ACC112 (cell line): Measurements from ENCODE around the gene QPRT.
"Not testable (repeated sequence)": the region's sequence is repeated elsewhere in the genome, so short reads cannot be mapped to it uniquely, and the experiment has no call there.

Experiments
- H2AFZ ChIP-seq: fragments of 200-600 bp; sonication (generic); one replicate; pipeline ENCODE4 v1.6.0; 2017; ENCODE audit warnings: antibody characterized with exemption, low read length; ENCODE audit not compliant: unreplicated experiment
- H3K27ac ChIP-seq: fragments of 200-600 bp; sonication (generic); 2 replicates; pipeline ENCODE4 v1.5.1; 2014; ENCODE audit warnings: low read depth, mild to moderate bottlenecking, antibody characterized with exemption, low read length, moderate library complexity
- H3K27me3 ChIP-seq: fragments of 200-600 bp; sonication (generic); 2 replicates; pipeline ENCODE4 v1.6.1; 2014; ENCODE audit warnings: mild to moderate bottlenecking, antibody characterized with exemption, low read length, moderate library complexity, mixed read lengths; ENCODE audit not compliant: insufficient read depth
- H3K36me3 ChIP-seq: fragments of 200-600 bp; sonication (generic); 2 replicates; pipeline ENCODE4 v1.6.1; 2016; ENCODE audit warnings: mild to moderate bottlenecking, antibody characterized with exemption, low read length, moderate library complexity, mixed read lengths; ENCODE audit not compliant: insufficient read depth
- H3K4me1 ChIP-seq: fragments of 200-600 bp; sonication (generic); one replicate; pipeline ENCODE4 v1.6.1; 2016; ENCODE audit warnings: low read length, mixed read lengths; ENCODE audit not compliant: insufficient read depth, unreplicated experiment, control insufficient read depth
- H3K4me3 ChIP-seq: fragments of 200-600 bp; sonication (generic); 2 replicates; pipeline ENCODE4 v1.5.1; 2014; ENCODE audit warnings: mild to moderate bottlenecking, low read depth, low read length
- H3K79me2 ChIP-seq: fragments of 200-600 bp; sonication (generic); one replicate; pipeline ENCODE4 v1.6.0; 2016; ENCODE audit warnings: low read length; ENCODE audit not compliant: control insufficient read depth, unreplicated experiment, insufficient read depth

The QPRT gene

DNA sequence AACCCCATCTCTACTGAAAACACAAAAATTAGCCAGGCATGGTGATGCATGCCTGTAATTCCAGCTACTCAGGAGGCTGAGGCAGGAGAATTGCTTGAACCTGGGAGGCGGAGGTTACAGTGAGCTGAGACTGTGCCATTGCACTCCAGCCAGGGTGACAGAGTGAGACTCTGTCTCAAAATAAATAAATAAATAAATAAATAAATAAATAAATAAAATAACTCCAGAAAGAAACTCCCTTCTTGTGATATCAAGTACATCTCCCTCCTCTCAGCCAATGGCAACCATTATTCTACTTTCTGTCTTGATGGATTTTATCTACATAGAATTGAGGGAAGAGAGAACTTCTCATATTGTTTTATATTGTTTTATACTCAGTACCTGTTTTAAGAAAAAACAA lies 28.2 kb downstream of the QPRT start:
- not testable (repeated sequence) for H2AFZ ChIP-seq, H3K79me2 ChIP-seq, H3K36me3 ChIP-seq, H3K27me3 ChIP-seq, H3K27ac ChIP-seq, H3K4me3 ChIP-seq
- H3K4me1 ChIP-seq: peaks cover 16% of the 10 kb centered on the region

DNA sequence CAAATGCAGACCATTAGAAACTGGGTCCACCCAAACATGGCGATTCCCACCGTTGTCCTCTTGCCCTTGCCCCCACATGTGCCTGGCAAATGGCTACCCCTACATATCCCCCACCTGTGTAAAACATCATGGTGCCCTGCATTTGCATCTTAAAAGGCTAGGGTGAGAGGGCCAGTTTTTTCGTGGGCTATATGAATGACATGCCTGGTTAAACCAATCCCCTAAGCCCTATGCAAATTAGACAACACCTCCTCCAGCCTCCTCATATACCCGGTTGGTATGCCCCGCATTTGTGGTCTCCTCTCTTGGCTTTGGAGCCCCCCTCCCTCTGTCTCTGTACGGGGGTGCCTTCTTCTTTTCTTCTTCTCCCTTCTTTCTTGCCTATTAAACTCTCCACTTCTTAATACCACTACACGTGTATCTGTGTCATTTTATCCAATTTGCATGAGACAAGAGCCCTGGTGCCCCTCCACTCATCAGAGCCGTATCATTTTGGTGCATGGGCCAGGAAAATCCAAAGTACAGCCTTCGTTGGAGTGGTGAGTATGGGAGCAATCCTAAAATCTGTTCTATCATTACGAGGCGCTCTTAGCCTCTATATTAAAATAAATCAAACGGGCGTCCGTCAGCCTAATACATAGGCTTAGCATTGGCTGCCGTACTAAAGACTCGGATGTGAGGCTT lies 30.1 kb downstream of the QPRT start:
- Histone ChIP-seq H3K4me3 (no peak overlapping the region), H3K27me3 (no peaks in the 10 kb centered on the region), H2AFZ (no peak overlapping the region), H3K79me2 (no peaks in the 10 kb centered on the region), H3K27ac (no peak overlapping the region), H3K36me3 (no peaks in the 10 kb centered on the region), H3K4me1 (peaks cover 16% of the 10 kb centered on the region)

DNA sequence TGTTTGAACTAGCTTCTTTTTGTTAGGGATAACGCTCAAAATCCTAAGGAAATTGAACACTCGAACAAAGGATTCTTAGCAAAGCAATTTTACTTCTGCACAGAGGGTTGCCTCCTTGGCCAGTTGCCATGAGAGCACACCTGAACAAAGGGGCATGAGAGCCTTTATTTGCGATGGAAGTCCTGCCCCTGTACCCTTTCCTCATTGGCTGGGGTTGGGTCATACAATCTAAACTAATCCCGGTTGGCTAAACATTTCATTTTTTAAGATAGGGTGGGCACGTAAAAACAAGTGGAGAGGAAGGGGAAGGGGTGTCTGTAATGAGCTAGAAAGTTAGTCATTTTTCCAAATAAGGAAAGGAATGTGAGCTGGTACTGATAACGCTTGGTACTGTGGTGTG lies 30.7 kb downstream of the QPRT start:
- not testable (repeated sequence) for H3K27ac ChIP-seq, H3K36me3 ChIP-seq, H3K4me3 ChIP-seq, H3K27me3 ChIP-seq, H3K79me2 ChIP-seq
- H3K4me1 ChIP-seq: peaks cover 16% of the 10 kb centered on the region
- peak overlapping the region; percentile 67 for H2AFZ ChIP-seq

DNA sequence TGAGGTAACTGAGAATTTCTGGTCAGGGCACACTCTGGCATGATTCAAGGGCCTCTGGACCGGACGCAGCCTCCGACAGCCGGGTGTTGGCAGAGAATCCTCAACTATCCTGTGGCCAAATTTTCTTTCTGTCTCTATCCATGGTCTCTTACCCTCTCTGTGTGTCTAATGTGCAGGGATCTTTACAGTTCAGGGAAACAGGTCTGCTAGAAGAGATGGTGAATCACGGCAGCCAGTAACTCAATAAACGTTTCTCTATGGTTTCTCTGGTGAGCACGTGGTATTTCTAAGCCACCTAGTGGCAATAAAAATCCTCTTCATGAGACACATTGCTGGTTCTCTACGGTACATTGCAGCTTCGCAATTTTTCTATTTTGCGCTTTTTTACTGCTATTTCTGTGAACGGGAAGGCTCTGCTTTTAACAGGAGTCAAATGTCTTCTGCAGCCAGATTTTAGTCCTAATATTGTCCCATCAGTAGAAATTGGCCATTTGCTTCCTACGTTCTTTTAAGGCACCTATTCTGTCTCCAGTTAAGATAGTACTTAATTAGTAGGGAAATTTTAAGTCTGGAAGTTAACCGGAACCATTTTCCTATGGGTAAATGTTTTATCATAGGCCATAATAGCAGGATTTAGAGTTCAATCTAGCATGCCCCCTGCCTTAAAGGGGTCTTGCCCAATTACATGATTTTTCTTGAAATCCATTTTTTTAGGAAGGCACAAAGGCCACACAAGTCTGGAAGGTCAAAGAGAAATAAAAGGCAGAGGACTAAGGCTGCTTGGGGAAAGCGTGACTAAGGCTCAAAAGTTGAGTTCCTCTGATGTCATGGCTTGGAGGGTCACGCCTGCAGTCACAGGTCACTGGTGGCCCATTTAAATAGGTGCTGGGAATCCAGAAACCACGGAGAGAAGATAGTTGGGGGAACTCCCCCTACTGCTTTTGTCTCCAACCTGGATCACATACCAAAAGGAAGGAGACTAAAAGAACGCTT lies 31.5 kb downstream of the QPRT start:
- Histone ChIP-seq H2AFZ (peak overlapping the region; percentile 80), H3K4me1 (peaks cover 16% of the 10 kb centered on the region), H3K4me3 (peak overlapping the region; percentile 62), H3K27ac (peak overlapping the region; percentile 27; the same call in 1 of the 2 replicates), H3K79me2 (no peaks in the 10 kb centered on the region), H3K36me3 (no peaks in the 10 kb centered on the region), H3K27me3 (no peaks in the 10 kb centered on the region)

DNA sequence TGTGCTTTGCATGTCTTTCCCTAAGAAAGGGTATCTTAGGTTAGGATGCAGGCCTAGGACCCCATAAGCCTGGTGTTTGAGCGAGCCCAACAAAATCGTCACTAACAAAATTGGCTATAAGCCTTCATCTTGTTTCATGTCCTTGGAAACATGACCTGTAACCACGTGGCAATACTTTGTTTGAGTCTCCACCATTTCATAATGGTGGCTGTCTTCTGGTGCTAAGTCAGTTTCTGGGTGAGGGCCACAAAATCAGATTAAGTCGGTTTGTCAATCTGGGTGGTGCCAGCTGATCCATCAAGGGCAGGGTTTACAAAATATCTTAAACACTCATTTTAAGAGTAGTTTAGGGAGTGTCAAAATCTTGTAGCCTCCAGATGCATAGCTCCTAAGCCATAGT lies 33.8 kb downstream of the QPRT start:
- Histone ChIP-seq H3K4me1 (peaks cover 16% of the 10 kb centered on the region), H3K4me3 (no peak overlapping the region), H3K36me3 (no peaks in the 10 kb centered on the region), H3K27me3 (no peaks in the 10 kb centered on the region), H3K27ac (no peak overlapping the region), H2AFZ (no peak overlapping the region), H3K79me2 (no peaks in the 10 kb centered on the region)

DNA sequence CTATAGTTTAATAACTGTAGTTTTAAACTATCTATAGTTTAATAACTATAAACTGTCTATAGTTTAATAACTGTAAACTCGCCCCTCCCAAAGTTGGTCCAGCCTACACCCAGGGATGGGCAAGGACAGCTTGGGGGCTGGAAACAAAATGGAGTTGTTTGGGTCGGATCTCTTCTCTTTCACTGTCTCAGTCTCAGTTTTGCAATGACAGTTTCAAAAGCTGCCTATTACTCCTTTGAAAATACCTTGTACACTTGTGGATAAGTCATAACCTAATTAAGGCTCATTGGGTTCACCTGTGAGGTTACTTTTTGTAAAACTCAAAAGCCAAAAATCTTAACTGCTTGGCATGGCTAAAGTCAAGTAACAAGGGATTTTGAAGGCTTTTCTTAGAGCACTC lies 35.4 kb downstream of the QPRT start:
- peaks cover 14% of the 10 kb centered on the region for H3K4me1 ChIP-seq
- H3K4me3 ChIP-seq: no peak overlapping the region
- H2AFZ ChIP-seq: no peak overlapping the region
- no peaks in the 10 kb centered on the region for H3K36me3 ChIP-seq
- H3K27me3 ChIP-seq: 0 out of 2 replicates have a peak, but pooled peaks cover 3% of the 10 kb centered on the region
- H3K79me2 ChIP-seq: no peaks in the 10 kb centered on the region
- no peak overlapping the region for H3K27ac ChIP-seq

DNA sequence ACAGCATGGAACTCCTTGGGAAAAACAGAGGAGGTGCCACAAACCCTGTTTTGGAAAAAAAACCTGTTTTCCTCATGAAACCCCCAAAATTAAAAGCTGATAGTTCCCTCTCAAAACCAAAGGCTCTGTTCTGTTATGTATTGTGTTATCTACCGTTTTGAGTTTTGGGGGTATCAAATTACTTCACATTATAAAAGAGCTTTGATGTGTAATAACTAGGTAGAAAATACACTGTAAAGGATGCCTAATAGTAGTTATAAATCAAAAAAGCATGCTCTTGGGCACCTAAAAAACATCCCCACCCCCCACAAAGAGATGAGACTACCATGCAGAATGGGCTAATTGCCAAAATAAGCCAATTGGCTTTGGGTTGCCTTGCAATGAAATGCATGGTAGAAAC lies 36.0 kb downstream of the QPRT start:
- Histone ChIP-seq H3K27ac (no peak overlapping the region), H3K4me3 (no peak overlapping the region), H3K79me2 (no peaks in the 10 kb centered on the region), H3K27me3 (0 out of 2 replicates have a peak, but pooled peaks cover 3% of the 10 kb centered on the region), H3K36me3 (no peaks in the 10 kb centered on the region), H3K4me1 (peaks cover 8% of the 10 kb centered on the region), H2AFZ (no peak overlapping the region)

DNA sequence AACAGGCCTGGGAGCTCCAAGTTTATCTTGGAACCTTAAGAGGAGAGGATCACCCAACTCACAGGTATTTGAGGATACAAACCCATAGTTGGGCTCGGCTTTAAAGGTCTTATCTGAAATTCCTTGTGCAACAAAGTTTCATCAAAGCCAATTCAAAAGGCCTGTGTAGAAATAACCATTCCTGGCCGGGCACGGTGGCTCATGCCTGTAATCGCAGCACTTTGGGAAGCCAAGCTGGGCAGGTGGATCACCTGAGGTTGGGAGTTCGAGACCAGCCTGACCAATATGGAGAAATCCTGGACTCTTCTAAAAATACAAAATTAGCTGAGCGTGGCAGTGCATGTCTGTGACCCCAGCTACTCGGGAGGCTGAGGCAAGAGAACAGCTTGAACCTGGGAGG lies 38.1 kb downstream of the QPRT start:
- Histone ChIP-seq H3K27ac (no peak overlapping the region), H3K79me2 (no peaks in the 10 kb centered on the region)

DNA sequence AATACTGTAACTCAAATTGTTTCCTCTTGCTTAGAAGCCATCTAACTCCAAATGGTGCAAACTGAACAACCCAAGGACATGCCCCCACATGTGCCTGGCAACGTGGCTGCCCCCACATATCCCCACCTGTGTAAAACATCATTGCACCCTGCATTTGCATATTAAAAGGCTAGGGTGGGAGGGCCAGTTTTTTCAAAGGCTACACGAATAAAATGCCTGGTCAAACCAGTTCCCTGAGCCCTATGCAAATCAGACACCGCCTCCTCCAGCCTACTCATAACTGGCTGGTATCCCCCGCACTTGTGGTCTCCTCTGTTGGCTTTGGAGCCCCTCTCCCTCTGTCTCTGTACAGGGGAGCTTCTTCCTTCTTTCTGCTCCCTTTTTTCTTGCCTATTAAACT lies 40.1 kb downstream of the QPRT start:
- Histone ChIP-seq H3K36me3 (no peaks in the 10 kb centered on the region), H3K4me3 (no peak overlapping the region), H2AFZ (no peak overlapping the region), H3K79me2 (no peaks in the 10 kb centered on the region), H3K27ac (no peak overlapping the region), H3K4me1 (no peaks in the 10 kb centered on the region), H3K27me3 (0 out of 2 replicates have a peak, but pooled peaks cover 3% of the 10 kb centered on the region)

More for the DNA sequence above, 38.1 kb downstream of the QPRT start:
- H3K4me1 ChIP-seq: no peaks in the 10 kb centered on the region
- H3K36me3 ChIP-seq: no peaks in the 10 kb centered on the region
- H2AFZ ChIP-seq: no peak overlapping the region
- H3K27me3 ChIP-seq: 0 out of 2 replicates have a peak, but pooled peaks cover 3% of the 10 kb centered on the region
- H3K4me3 ChIP-seq: no peak overlapping the region

DNA sequence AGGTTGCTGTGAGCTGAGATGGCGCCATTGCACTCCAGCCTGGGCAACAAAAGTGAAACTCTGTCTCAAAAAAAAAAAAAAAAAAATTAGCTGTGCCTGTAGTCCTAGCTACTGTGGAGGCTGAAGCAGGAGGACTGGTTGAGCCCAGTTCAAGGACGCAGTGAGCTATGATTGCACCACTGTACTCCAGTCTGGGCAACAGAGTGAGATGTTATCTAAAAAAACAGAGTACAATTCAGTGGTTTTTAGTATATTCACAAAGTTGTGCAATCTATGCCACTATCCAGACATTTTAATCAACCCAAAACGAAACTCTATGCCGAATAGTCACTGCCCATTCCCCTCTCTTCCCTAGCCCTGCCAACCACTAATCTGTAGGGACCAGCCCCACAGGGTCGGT lies 41.7 kb downstream of the QPRT start:
- Histone ChIP-seq H2AFZ (no peak overlapping the region), H3K4me3 (no peak overlapping the region), H3K4me1 (no peaks in the 10 kb centered on the region), H3K79me2 (no peaks in the 10 kb centered on the region), H3K27me3 (0 out of 2 replicates have a peak, but pooled peaks cover 3% of the 10 kb centered on the region), H3K36me3 (no peaks in the 10 kb centered on the region), H3K27ac (no peak overlapping the region)
